CD4-positive, alpha-beta T cell treated with Interferon gamma for 1 hour (primary cell): ENCODE measurements around the gene MDH2.
"Not testable (repeated sequence)": the region's sequence is repeated elsewhere in the genome, so short reads cannot be mapped to it uniquely, and the experiment has no call there.

Experiments used
- DNase-seq: peaks from one replicate; pipeline ENCODE4 v3.0.0-alpha.2; 2020

MDH2 gene

DNA sequence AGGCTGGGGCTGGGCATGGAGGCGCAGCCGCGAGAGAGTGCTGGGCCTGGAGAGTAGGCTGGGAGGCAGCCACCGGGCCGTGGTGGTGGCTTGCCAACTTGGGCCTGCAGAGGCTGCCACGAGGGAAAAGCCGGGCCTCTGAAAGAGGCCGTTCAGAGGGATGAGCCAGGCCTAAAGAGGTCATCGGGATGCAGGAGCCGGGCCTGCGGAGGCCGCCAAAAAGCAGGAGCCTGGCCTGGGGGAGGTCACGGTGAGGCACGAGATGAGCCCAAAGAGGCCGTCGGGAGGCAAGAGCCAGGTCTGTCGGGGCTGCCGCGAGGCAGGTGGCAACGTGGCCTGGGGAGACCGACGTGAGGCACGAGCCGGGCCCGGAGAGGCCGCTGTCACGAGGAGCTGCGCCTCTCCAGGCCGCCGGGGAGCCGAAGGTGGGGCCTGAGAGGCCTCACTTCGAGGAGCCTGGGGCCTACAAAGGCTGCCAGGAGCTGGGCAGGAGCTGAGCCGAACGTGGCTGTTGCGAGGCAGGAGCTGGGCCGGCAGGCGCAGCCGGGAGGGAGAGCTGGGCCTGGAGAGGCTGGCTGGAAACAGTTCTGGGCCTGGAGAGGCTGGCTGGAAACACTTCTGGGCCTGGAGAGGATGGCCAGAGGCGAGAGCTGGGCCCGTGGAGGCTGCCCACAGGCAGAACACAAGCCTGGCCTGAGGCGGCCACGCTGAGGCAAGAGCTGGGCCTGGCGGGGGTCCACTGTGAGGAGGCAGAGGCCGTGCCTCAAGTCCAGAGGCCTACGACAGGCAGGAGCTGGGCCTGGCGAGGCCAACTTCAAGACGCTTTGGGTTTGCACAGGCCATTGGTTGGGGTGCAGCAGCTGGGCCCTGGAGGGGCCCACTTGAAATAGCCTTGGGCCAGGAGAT, 24.6 kb downstream of the MDH2 start:
- DNase-seq, result no peak

DNA sequence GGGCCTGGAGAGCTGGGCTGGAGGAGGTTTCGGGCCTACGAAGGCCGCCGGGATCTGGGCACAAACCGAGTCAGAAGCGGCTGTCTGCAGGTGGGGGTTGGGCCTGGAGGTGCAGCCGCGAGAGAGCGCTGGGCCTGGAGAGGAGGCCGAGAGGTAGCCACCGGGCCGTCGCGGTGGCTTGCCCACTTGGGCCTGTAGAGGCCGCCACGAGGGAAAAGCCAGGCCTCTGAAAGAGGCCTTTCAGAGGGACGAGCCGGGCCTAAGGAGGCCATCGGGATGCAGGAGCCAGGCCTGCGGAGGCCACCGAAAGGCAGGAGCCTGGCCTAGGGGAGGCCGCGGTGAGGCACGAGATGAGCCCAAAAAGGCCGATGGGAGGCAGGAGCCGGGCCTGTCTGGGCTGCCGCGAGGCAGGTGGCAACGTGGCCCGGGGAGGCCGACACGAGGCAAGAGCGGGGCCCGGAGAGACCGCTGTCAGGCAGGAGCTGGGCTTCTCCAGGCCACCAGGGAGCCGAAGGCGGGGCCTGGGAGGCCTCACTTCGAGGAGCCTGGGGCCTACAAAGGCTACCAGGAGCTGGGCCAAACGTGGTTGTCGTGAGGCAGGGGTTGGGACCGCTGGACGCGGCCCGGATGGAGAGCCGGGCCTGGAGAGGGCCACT, 25.6 kb downstream of the MDH2 start:
- DNase-seq, result no peak

DNA sequence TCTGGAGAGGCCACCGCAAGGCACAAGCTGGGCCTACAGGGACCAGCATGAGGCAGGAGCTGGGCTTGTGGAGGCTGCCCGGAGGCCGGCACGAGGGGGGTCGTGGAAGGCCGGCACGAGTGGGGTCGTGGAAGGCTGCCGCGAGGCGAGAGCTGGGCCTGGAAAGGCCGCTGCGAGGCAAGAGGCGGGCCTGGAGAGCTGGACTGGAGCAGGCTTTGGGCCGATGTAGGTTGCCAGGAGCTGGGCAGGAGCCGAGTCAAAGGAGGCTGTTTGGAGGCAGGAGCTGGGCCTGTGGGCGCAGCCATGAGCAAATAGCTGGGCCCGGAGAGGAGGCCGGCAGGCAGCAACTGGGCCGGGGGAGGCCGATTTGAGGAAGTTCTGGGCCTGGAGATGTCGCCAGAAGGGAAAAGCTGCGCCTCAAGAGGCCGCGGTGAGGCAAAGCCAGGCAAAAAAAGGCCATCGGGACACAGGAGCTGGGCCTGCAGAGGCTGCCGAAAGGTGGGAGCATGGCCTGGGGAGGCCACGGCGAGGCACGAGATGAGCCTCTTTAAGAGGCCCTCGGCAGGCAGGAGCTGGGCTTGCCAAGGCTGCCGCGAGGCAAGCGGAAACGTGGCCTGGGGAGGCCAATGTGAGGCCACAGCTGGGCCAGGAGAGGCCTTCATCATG, 26.5 kb downstream of the MDH2 start:
- DNase-seq, result no peak

DNA sequence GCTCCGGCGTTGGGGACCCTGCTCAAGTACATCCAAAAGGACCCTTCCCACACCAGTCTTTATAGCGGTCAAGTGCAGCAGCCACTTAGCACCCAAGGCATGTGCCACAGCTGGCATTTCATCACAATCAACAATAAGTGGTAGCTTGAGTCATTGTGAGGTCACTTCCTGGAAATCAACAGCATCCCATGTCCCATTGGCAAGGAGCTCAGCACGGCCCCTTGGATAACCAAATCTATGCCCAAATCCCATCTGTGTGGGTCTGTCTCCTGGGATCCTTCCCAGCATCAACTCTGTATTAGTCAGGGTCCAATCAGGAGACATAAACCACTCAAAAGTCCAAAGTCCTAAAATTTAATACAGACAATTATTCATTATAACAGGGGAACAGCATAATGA, 27.1 kb downstream of the MDH2 start:
- no peak for DNase-seq

DNA sequence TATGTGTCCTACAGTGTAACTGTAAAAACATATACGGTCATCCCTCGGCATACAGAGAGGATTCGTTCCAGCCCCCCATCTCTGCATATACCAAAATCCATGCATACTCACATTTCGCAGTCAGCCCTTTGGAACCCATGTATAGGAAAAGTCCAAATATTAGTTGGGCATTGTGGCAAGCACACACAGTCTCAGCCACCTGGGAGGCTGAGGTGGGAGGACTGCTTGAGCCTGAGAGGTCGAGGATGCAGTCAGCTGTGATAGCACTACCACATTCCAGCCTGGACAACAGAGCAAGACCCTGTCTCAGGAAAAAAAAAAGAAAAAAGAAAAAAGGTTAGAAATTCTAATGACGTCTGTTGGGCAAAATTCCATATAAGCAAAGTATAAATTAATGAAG, 29.1 kb downstream of the MDH2 start:
- no peak for DNase-seq

DNA sequence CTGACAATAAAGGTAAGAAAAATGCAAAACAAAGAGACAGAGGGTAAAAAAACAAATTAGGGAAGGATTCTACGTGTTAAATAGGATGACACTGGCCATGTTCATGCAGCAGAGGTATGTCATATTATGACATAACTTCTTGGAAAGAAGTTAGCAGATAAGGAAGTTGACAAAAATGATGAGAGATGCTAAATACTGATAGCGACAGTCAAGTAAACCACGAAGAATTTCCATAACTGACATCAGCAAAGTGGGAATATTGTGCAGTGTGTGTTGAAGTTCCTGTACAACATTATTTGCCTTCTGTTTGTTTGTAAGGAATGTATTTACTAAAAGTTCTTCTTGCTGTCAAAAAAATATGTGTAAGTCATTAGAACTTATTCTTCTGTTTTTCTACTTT, 29.5 kb downstream of the MDH2 start:
- DNase-seq, result no peak

DNA sequence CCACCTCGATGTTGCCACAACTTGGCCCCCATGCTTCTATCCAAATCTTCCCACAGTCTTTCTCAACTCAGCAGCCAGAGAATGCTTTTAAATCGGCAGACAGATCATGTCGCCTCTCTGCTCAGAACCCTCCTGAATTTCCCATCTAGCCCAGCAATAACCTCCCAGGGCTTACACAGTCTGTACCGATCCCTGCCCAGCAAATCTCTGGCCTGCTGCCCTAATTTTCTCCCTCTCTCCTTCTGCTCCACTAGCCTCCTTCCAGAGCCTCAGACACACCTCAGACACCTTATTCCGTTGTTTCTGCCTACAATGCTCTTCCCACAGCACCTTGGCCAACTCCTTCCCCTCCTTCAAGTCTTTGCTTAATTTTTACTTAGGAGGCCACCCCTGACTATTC, 32.3 kb downstream of the MDH2 start:
- no peak for DNase-seq

DNA sequence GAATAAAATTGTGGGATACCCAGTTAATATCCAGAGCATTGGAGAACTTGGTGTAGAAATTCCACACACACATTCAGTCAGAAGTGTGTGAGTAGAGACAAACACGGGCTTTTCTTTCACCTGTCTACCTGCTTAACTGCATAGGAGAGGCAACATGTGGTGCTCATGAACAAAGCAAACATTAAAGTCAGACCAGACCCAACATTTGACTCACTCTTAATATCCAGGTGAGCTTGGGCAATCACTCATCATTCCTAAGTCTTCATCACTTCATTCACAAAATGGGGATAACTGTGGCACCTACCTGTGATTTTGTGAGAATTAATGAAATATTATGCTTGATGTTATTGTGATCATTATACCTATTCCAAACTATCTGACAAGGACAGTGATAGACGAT, 36.2 kb downstream of the MDH2 start:
- not testable (repeated sequence) for DNase-seq

DNA sequence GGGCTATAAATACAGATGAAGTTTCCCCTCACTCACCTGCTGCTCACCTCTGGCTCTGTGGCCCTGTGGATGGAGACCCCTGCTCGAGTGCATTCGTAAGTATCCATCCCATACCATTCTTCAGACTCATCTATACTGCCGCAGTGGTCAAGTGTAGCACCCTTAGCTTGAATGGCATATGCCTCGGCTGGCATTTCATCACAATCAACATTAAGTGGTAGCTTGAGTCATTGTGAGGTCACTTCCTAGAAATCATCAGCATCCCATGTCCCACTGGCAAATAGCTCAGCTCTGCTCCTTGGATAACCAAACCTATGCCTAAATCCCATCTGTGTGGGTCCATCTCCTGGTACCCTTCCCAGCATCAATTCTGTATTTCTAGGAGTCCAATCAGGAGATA, 38.2 kb downstream of the MDH2 start:
- DNase-seq, result no peak

DNA sequence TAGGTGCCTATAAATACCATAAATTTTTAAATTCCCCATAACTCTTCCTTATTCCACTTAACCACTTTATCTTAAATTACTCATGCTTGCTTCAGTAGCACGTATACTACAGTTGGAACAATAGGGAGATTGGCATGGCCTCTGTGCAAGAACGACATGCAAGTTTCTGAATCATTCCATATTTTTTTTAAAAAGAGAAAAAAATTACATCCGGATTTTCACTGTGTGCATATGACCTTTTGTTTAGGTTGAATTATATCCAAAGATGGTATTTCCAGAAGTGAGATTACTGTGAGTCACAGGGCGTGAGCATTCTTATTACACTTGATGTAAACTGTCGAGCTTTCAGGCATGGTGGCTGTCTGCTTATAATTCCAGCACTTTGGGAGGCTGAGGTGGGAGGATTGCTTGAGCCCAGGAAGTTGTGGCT, 39.5 kb downstream of the MDH2 start:
- DNase-seq, result not testable (repeated sequence)

DNA sequence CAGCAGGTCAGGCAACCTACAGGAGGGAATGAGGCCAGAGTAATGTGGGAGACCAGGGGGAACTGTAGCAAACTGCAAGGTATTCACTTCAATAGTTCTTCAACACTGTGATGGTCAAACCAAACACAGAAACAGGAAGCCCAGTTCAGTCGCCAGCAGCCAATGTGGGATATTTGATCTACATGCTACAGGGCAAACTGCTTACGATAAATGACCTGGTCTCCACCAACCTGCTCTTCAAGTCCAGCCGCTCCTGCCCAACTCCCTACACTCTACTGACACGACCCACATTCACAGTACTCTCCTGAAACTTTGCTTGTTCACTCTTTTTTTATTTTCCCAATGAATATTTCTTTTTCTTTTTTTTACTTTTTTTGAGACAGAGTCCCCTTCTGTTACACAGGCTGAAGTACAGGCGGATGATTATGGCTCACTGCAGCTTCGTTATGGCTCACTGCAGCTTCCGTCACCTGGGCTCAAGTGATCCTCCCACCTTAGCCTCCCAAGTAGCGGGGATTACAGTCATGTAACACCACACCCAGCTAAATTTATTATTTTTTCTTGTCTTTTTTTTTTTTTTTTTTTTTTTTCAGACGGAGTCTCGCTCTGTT, 42.1 kb downstream of the MDH2 start:
- DNase-seq, result no peak

DNA sequence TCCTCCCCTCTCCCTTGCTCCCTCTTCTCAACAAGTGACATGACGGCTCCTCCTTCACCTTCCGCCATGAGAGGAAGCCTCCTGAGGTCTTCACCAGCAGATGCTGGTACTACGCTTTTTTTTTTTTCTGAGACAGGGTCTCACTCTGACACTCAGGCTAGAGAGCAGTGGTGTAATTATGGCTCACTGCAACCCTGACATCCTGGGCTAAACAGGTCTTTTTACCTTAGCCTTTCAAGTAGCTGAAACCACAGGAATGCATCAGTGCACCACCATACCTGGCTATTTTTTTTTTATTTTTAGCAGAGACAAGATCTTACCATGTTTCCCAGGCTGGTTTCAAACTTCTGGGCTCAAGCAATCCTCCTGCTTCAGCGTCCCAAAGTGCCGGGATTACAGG, 43.6 kb downstream of the MDH2 start:
- no peak for DNase-seq

DNA sequence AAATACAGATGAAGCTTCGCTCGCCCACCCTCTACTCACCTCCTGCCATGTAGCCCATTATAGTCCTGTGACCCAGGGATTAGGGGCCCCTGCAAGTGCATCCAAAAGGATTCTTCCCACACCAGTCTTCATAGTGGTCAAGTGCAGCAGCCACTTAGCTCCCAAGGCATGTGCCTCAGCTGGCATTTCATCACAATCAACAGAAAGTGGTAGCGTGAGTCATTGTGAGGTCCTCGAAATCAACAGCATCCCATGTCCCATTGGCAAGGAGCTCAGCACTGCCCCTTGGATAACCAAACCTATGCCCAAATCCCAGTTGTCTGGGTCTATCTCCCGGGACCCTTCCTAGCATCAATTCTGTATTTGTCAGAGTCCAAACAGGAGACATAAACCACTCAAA, 45.6 kb downstream of the MDH2 start:
- DNase-seq, result not testable (repeated sequence)

DNA sequence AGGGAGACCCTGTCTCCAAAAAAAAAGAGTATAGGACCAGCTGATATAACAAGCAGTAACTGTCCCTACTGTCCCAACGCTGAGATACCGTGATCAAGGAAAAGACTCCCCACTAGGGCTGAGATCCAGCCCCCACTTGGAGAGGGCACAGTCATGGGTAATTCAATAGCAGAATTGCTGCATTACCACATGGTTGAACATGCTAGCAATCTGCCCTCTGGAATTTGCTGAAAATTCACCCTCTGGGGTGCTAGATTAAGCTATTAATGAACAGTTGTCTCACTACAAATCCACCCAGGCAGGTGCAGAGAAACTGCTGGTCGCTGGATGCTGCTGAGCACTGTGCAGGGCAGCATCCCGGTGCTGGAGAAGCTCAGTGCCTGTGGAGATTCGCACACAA, 46.4 kb downstream of the MDH2 start:
- DNase-seq, result not testable (repeated sequence)

DNA sequence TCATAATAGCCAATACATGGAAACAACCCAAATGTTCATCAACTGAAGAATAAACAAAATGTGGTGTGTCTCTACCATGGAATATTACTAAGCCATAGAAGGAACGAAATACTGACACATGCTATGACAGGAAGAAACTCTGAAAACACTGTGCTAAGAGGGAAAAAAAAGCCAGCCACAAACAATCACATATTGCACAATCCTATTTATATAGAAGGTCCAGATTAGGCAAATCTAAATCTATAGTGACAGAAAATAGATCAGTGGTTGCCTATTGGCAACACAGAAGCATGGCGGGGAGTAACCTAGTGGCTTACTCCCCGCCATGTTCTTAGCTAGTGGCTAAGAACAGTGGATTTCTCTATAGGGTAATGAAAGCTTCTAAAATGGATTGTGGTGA, 48.0 kb downstream of the MDH2 start:
- DNase-seq, result no peak

DNA sequence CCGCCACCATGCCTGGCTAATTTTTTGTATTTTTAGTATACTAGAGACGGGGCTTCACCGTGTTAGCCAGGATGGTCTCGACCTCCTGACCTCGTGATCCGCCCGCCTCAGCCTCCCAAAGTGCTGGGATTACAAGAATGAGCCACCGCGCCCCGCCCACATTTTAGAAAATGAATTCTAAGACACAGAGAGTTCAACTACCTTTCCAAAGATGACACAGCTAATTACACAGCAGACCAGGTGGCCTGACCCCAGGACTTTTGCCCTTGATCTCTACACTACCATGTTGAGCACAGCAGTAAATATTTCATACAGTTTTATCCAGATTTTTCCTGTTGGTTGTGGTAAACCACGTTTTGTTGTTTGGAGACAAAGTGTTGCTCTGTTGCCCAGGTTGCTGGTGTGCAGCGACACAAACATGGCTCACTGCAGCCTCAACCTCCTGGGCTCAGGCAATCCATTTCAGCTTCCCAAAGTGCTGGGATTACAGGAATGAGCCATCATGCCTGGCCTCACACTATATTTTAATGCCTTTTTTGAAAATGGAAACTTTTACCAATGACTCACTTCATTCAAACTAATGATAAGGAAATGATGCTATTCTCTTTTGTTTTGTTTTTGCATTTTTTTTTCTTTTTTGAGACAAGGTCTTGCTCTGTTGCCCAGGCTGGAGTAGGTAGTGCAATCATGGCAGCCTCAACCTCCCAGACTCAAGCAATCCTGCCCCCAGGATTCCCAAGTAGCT, 54.0 kb downstream of the MDH2 start:
- DNase-seq, result not testable (repeated sequence)

DNA sequence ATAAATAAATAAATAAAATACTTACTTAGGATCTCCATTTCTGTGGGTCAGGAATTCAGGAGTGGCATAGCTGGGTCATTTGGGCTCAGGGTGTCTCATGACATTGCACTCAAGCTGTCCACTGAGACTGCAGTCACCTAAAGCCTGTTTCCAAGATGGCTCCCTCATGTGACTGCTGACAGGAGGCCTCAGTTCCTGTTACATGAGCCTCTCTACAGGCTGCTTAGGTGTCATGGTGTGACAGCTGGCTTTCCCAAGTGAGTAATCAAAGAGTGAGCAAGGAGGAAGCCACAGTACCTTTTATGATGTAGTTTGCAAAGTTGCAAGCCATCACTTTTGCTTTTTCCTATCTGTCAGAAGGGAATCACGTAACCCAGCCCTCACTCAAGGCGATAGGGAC, 55.9 kb downstream of the MDH2 start:
- not testable (repeated sequence) for DNase-seq

DNA sequence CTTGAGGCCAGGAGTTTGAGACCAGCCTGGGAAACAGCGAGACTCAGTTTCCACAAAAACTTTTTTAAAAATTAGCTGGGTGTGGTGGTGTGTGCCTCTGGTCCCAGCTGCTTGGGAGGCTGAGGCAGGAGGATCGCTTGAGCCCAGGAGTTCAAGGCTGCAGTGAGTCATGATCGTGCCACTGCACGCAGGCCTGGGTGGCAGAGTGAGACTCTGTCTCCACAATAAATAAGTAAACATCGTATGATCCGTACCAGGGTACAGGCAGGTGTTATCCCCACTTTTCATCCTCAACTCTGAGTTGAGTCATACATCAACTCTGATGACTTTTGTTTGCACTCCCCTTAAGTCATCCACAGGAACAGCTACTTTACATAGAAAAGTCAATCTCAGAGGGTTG, 58.2 kb downstream of the MDH2 start:
- not testable (repeated sequence) for DNase-seq

DNA sequence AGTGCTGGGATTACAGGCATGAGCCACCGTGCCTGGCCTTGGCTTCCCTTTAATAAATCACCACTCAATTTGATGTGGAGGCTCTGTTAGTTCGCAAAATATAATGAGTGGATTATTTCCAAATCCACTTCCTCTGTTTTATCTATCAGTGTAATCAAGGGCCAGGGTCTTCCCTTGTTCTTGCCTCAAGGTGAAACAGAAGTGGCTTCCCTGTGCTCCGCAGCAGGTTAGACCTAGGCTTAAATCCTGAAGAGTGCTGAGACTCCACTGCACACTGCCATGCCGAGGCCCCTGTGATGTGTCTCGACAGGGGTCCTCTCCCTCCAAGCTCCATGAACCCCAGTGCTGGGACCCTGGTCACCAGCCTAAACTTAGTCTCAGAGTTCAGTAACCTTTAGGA, 59.0 kb downstream of the MDH2 start:
- no peak for DNase-seq

DNA sequence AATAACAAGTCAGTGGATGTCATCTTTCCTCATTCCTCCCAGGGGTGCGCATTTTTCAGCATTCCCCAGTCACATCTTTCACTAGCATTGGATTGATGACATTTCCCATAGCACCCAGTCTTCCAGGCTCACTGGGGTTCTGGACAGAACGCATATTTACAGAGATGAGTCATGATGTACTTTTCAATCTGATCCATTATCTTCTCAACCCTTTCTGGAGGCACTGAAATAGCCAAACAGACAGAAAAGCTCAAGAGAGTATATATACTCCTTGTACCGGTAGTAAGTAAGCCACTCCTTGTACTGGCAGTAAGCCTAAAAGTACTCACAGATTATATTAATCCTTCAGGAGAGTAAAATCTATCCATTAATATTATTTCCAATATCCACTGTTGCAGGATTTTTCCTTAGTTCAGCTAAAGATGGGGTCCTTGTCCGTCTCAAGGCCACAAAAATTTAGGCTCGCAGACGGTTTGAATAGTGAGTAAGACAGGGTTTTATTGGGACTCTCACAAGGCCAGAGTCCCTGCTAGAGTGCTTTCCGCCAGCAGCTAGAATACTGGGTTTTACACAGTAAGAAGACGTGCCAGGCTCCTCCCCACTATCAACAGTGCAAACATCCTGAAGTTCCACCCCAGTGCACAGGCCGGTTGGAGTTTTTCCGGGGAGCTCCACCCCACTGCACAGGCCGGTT, 60.8 kb downstream of the MDH2 start:
- DNase-seq, result no peak

DNA sequence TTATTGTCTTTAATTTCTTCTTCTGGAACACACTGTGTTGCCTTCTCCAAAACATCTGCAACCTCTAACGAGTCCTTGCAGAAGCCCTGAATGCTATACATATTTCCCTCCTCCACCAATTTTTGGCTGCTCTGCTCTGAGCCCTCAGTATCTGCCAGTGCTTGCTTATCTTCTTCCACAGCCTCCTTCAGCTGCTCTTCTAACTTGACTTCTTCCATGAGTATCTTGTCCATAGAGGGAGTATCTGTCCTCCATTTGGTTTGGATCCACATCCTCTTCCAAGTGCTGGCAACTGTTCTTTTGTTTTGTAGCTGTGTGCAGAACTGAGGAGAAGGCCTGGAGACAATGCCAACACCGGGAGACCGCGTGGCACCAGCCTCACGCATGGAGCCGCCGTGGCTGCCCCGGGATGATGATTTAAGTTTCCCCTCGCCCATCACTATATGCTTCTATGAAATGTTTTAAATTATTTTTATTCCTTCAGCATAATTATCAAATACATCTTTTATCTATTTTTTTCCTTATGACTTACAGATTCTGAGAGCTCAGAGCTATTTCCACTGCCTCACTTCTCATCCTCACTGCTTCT, 65.2 kb downstream of the MDH2 start:
- DNase-seq, result not testable (repeated sequence)

DNA sequence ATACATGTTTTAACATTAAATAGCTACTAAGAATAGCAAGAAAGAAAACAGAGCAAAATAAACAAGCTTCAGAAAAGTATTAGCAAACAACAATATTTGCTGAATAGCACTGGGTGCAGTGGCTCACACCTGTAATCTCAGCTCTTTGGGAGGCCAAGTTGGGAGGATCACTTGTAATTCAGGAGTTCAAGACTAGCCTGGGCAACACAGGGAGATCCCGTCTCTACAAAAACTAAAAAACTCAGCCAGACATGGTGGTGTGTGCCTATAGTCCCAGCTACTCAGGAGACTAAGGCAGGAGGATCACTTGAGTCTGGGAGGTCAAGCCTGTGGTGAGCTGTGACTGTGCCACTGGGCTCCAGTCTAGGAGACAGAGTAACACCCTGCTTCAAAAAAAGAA, 66.8 kb downstream of the MDH2 start:
- DNase-seq, result not testable (repeated sequence)
